ENCODE data around the gene KRTAP6-1. TPM values are rescaled to one million over a fixed set of nuclear protein-coding genes. Genes with fewer than 3 reads are reported as not detected.

The KRTAP6-1 gene
- total RNA-seq, 1 donor from 2014 or later: not detected

DNA sequence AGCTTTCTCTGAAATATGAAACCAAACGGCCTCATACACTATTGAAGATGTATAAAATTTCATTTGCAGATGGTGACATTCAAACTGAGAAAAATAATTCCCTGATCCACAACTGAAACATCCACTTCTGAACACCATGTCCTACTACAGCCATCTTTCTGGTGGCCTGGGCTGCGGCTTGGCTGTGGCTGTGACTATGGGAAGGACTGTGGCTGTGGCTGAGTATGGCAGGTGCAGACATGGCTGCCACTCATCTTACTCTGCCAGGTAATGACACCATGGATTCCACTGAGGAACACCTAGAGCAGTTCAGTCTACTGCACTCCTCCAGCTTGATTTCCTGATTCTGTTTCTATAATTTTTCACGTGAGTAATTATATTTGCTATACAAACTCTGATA, 6.8 kb upstream of the KRTAP6-1 start, which contains the start of gene KRTAP20-4:
Gene KRTAP20-4 (plus strand): TSS at position 106 of the 400 bp plus-strand sequence.
- peaks cover 16% of the 10 kb centered on the region for H3K9me3 Mint-ChIP-seq (ENCODE audit: low read depth)
- H3K27ac Mint-ChIP-seq (ENCODE audit: unreplicated experiment): no peak within 1 kb of the TSS
- DNase-seq (ENCODE audit: low spot score): no peak
- no peaks in the 10 kb centered on the region for H3K4me1 Mint-ChIP-seq (ENCODE audit: low read depth)
- H3K4me3 Mint-ChIP-seq (ENCODE audit: unreplicated experiment): no peak within 1 kb of the TSS
- no peaks in the 10 kb centered on the region for H3K36me3 Mint-ChIP-seq (ENCODE audit: low read depth)
- TF ChIP-seq, protein P1, sequence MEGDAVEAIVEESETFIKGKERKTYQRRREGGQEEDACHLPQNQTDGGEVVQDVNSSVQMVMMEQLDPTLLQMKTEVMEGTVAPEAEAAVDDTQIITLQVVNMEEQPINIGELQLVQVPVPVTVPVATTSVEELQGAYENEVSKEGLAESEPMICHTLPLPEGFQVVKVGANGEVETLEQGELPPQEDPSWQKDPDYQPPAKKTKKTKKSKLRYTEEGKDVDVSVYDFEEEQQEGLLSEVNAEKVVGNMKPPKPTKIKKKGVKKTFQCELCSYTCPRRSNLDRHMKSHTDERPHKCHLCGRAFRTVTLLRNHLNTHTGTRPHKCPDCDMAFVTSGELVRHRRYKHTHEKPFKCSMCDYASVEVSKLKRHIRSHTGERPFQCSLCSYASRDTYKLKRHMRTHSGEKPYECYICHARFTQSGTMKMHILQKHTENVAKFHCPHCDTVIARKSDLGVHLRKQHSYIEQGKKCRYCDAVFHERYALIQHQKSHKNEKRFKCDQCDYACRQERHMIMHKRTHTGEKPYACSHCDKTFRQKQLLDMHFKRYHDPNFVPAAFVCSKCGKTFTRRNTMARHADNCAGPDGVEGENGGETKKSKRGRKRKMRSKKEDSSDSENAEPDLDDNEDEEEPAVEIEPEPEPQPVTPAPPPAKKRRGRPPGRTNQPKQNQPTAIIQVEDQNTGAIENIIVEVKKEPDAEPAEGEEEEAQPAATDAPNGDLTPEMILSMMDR (IDR thresholded peaks at IDR 0.05): no peak
- H3K27me3 Mint-ChIP-seq (ENCODE audit: low read depth): no peaks in the 10 kb centered on the region

DNA sequence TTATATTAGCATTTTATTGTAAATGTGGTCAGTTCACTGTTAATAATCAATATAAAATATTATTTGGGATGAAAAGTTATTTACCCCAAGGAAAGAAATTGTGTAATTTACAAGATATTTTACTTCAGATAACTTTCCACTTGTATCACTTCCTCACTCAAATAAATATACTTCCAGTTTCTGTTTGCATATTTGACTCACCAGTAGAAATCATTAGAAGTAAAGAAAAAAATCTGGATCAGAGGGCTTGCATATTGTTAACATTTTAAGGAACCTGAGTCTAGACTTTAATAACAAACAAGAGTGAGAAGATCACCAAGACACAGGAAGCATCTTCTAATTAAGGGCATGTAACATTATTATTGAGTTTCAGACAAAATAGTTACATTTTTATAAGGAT, 6.3 kb upstream of the KRTAP6-1 start:
- DNase-seq (ENCODE audit: low spot score): no peak
- Mint-ChIP-seq H3K4me1 (ENCODE audit: low read depth) (no peaks in the 10 kb centered on the region), H3K36me3 (ENCODE audit: low read depth) (no peaks in the 10 kb centered on the region), H3K27me3 (ENCODE audit: low read depth) (no peaks in the 10 kb centered on the region), H3K9me3 (ENCODE audit: low read depth) (peaks cover 19% of the 10 kb centered on the region), H3K4me3 (ENCODE audit: unreplicated experiment) (no peak overlapping the region), H3K27ac (ENCODE audit: unreplicated experiment) (no peak overlapping the region)
- TF ChIP-seq, protein P1 (IDR thresholded peaks at IDR 0.05): no peak

DNA sequence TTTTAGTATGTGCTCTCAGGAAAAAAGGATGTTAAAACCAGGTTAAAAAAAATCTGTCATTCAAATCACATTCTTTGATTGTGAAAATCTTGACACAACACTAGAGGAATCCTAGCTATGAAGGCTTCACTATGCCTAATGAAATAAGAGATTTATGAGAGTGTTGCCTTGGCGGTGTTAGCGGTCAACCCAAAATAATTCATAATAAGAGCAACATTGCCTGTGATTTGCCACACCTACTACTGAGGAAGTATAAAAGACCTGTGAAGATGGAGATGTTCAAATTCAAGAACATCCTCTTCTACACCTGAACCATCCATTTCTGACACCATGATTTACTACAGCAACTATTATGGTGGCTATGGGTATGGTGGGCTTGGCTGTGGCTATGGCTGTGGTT, 2.4 kb upstream of the KRTAP6-1 start, which contains the start of gene KRTAP20-1:
Gene KRTAP20-1 (plus strand): TSS at position 301 of the 400 bp plus-strand sequence. CDS start 30 bp downstream, at position 331.
- Mint-ChIP-seq H3K27me3 (ENCODE audit: low read depth) (no peaks in the 10 kb centered on the region), H3K4me3 (ENCODE audit: unreplicated experiment) (no peak within 1 kb of the TSS), H3K27ac (ENCODE audit: unreplicated experiment) (no peak within 1 kb of the TSS), H3K36me3 (ENCODE audit: low read depth) (no peaks in the 10 kb centered on the region), H3K9me3 (ENCODE audit: low read depth) (peaks cover 12% of the 10 kb centered on the region), H3K4me1 (ENCODE audit: low read depth) (peaks cover 3% of the 10 kb centered on the region)
- TF ChIP-seq, protein P1 (IDR thresholded peaks at IDR 0.05): no peak
- no peak for DNase-seq (ENCODE audit: low spot score)

DNA sequence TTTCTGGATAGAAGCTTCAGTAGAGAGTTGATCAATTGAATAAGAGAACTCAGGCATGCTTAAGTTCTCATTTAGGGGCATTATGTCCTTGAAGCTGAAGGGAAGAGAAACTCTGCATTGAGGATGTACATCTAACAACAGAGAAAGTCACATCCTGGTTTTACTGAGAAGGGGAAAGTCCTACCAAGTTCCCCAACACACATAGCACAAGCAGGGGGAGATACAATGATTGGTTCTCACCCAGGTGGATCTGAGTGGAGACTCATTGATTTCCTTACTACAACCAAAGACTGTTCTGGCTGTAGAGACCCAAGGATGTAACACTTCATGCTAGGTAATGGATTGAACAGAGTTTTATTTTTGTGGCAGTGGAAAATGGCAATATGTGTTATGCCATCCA, 1.5 kb upstream of the KRTAP6-1 start:
- Mint-ChIP-seq H3K4me3 (ENCODE audit: unreplicated experiment) (no peak overlapping the region), H3K27me3 (ENCODE audit: low read depth) (no peaks in the 10 kb centered on the region), H3K9me3 (ENCODE audit: low read depth) (peaks cover 15% of the 10 kb centered on the region), H3K36me3 (ENCODE audit: low read depth) (no peaks in the 10 kb centered on the region), H3K4me1 (ENCODE audit: low read depth) (peaks cover 3% of the 10 kb centered on the region), H3K27ac (ENCODE audit: unreplicated experiment) (no peak overlapping the region)
- DNase-seq (ENCODE audit: low spot score): no peak
- TF ChIP-seq, protein P1 (IDR thresholded peaks at IDR 0.05): no peak

DNA sequence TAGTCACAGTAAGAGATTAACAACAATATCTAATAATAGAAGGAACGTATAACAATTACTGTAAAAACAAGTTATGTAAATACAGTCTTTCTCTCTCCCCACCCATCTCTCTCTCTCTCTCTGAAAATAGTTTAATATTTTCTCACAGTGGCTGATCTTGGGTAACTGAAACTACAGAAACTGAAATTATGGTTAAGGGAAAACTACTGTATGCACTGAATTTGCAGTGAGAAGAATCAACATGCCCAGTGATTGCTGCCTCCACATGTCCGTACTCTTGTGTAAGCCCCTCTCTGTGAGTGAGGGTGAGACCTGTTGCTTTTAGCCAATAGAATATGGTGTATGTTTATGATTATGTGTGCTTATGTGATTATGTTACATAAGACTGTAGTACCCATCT, 1.6 kb downstream of the KRTAP6-1 start:
- Mint-ChIP-seq H3K36me3 (ENCODE audit: low read depth) (no peaks in the 10 kb centered on the region), H3K4me1 (ENCODE audit: low read depth) (peaks cover 3% of the 10 kb centered on the region), H3K27ac (ENCODE audit: unreplicated experiment) (no peak overlapping the region), H3K9me3 (ENCODE audit: low read depth) (peaks cover 23% of the 10 kb centered on the region), H3K27me3 (ENCODE audit: low read depth) (no peaks in the 10 kb centered on the region), H3K4me3 (ENCODE audit: unreplicated experiment) (no peak overlapping the region)
- DNase-seq (ENCODE audit: low spot score): no peak
- TF ChIP-seq, protein P1 (IDR thresholded peaks at IDR 0.05): no peak
